PC-3 (cell line): ENCODE data around the gene CAMTA1.

Source experiments
- CTCF ChIP-seq: fragments of 300-600 bp; sonication (generic); conservative IDR thresholded peaks from 2 replicates; pipeline ENCODE4 v1.5.1; 2017; ENCODE audit warnings: antibody characterized with exemption, low read depth, mild to moderate bottlenecking, low read length
- EZH2 ChIP-seq: fragments of 300-600 bp; sonication (generic); IDR thresholded peaks from one replicate; pipeline ENCODE4 v1.6.1; 2017; ENCODE audit warnings: antibody characterized with exemption, mild to moderate bottlenecking, low read length; ENCODE audit not compliant: unreplicated experiment
- EZH2phosphoT487 ChIP-seq: fragments of 300-600 bp; sonication (generic); IDR thresholded peaks from 2 replicates; pipeline ENCODE4 v1.6.1; 2018; ENCODE audit warnings: mild to moderate bottlenecking, antibody characterized with exemption, low read length, borderline replicate concordance

- TF ChIP-seq CTCF: no peak
- no peak for TF ChIP-seq EZH2
- TF ChIP-seq EZH2phosphoT487: no peak
Measured at GRCh38 chr1:7515175-7515574, 729.9 kb downstream of the CAMTA1 start.
